Esophagus muscularis mucosa (tissue), 4 donors: ENCODE data around the gene PLCD3.

Experiments used
- EP300 ChIP-seq: sonication (generic); formaldehyde crosslinking; IDR thresholded peaks from one replicate; pipeline ENCODE4 v1.6.1; 2017; ENCODE audit warnings: antibody characterized with exemption
- POLR2A ChIP-seq: fragments of 450-650 bp; IDR thresholded peaks from one replicate; pipeline ENCODE4 v1.6.1; 2017; ENCODE audit warnings: antibody characterized with exemption, moderate library complexity, mild to moderate bottlenecking, low read depth
- TF ChIP-seq, protein P1 (sequence below), 3 experiments: fragments of 200-600 bp in 2 of 3; fragments of 450-650 bp in 1 of 3; sonication (generic) in 2 of 3; IDR thresholded peaks; one replicate each; pipeline ENCODE4 v1.5.1; 2017 to 2019; ENCODE audit warnings: antibody characterized with exemption in 3 of 3, mild to moderate bottlenecking in 2 of 3, moderate library complexity in 1 of 3

DNA sequence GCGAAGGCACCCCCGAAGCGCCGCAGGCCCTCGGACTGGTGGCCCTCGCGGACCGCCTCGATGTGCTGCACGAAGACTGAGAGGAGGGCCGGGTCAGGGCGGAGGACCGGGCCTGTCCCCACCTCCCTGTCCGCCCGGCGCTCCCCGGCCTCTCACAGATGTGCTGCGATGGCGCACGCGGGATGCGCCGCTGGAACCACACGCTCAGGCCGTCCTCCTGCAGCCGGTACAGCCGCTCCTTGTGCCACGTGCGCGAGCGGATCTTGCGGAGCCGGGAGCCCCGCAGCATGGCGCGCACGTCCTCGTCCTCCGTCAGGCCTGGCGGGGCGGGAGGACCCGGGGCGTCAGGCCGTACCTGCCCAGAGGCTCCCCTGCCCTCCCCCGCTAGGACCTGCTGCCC, 11.3 kb downstream of the PLCD3 start:
- no peak for TF ChIP-seq POLR2A
- TF ChIP-seq, protein P1, sequence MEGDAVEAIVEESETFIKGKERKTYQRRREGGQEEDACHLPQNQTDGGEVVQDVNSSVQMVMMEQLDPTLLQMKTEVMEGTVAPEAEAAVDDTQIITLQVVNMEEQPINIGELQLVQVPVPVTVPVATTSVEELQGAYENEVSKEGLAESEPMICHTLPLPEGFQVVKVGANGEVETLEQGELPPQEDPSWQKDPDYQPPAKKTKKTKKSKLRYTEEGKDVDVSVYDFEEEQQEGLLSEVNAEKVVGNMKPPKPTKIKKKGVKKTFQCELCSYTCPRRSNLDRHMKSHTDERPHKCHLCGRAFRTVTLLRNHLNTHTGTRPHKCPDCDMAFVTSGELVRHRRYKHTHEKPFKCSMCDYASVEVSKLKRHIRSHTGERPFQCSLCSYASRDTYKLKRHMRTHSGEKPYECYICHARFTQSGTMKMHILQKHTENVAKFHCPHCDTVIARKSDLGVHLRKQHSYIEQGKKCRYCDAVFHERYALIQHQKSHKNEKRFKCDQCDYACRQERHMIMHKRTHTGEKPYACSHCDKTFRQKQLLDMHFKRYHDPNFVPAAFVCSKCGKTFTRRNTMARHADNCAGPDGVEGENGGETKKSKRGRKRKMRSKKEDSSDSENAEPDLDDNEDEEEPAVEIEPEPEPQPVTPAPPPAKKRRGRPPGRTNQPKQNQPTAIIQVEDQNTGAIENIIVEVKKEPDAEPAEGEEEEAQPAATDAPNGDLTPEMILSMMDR (IDR thresholded peaks at IDR 0.05): no peak
- TF ChIP-seq EP300: no peak
